ENCODE results near the gene CDC42.
"Not testable (repeated sequence)": the region's sequence is repeated elsewhere in the genome, so short reads cannot be mapped to it uniquely, and the experiment has no call there.

The CDC42 gene

DNA sequence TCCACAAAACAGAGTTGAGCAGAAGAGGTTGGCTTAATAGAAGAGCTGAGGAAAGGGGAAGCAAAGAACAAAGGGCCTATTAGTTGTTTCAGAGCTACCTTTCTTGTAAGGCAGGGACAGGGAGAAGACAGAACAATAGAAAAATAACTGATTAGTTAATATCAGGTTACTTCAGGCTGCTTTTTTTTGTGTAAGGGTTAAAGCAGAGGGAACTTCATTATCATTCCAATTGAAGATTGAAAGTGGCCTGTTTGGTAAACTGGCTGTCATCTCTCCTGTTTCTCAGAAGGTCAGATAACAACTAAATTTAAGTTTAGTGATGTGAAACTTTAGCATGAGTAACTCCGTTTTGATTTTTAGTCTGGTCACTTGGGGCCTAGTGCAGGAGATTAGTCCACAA is 22.3 kb downstream of the CDC42 start:
- TF ChIP-seq POLR2A (IDR thresholded peaks at IDR 0.05; ENCODE audit: low read length) (no peak), GATA1 (IDR thresholded peaks at IDR 0.05; ENCODE audit: low read depth, low read length) (no peak)

DNA sequence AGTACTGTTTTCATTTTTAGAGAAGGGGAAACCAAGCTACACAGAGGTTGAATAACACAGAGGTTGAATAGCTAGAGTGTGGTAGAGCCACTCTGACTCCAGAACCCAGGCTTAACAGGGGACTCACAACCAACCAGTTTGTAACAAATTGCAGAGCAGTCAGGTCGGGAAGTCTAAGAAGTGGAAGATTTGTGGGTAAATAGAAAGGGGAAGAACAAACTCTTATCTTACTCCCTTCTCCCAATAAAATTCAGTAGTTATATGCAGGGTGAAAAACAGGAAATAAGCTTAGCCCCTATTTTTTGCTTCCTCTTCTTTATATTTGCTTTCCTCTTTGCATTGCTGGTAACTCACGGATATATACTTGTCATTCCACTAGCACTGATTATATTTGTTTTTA is 23.2 kb downstream of the CDC42 start:
- no peak for DNase-seq
- TF ChIP-seq POLR2A (IDR thresholded peaks at IDR 0.05; ENCODE audit: low read length) (no peak), GATA1 (IDR thresholded peaks at IDR 0.05; ENCODE audit: low read depth, low read length) (no peak)

More for the DNA sequence above, 22.3 kb downstream of the CDC42 start:
- DNase-seq, result no peak

DNA sequence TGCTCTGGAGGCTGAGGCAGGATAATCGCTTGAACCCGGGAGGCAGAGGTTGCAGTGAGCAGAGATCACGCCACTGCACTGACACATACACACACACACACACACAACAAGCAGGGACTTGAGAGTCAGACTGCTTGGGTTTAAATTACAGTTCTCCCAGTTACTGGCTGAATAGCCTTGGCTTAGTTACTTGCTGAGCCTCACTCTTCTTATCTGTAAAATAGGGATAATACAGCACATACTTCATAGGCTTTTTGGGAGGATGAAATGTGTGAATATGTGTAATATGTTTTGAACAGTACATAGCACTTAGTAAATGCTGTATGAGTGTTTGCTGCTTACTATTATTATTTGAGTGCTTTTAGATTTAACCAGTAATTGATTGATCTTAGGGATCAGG is 23.8 kb downstream of the CDC42 start:
- DNase-seq, result no peak
- TF ChIP-seq POLR2A (IDR thresholded peaks at IDR 0.05; ENCODE audit: low read length), result no peak
- TF ChIP-seq GATA1 (IDR thresholded peaks at IDR 0.05; ENCODE audit: low read depth, low read length), result no peak

DNA sequence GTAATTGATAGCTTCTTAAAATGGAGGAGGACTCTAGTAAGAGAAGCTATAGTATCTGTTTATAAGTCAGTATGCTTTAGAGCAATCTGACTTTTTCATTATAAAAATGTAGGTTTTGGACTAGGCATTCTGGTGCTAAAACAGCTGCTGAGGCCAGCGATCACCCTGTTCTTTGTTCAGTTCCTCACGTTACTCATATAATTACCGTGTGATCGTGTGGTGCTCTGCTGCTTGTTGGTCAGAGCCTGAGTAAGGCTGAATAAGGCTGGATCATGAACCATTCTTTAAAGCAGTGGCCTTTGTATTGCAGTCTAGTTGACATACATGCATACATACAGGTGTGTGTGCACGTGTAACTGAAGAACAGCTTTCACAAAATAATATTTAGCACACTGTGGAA is 25.2 kb downstream of the CDC42 start:
- TF ChIP-seq GATA1 (IDR thresholded peaks at IDR 0.05; ENCODE audit: low read depth, low read length) (no peak), POLR2A (IDR thresholded peaks at IDR 0.05; ENCODE audit: low read length) (no peak)
- no peak for DNase-seq

DNA sequence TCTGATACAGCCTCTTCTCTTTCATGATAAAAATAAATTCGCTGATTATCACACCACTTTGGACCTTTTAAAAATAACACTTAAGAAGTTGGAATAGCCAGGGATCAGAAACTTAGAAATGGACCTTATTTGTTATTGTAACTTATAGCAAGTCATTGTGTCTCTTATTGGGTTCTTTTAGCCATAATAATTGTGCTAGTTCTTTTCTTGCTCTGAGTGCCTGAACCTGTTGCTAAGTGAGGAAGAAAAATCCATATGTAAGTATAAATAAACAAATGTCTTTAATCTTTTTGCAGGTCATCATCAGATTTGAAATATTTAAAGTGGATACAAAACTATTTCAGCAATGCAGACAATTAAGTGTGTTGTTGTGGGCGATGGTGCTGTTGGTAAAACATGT is 25.6 kb downstream of the CDC42 start:
- DNase-seq, result no peak
- TF ChIP-seq POLR2A (IDR thresholded peaks at IDR 0.05; ENCODE audit: low read length), result no peak

DNA sequence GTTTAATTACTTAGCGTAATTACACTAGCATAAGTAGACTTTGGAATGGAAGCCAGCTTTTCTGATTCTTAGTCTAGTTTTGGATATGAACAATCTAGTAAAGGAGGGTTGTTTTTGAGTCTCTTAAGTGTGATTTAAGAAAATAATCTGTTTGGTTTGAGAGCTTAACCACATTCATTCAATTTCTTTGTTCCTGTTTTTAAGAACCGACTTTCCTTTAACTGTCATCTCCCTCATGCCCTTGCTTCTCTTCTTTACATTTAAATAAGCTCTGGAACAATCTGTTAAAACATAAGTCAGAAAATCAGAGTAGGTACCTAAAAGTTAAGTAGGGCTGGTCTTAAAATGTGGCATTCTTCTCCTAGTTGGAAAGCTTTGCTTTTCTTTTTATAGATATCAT is 27.7 kb downstream of the CDC42 start:
- no peak for TF ChIP-seq POLR2A (IDR thresholded peaks at IDR 0.05; ENCODE audit: low read length)
- no peak for TF ChIP-seq GATA1 (IDR thresholded peaks at IDR 0.05; ENCODE audit: low read depth, low read length)
- no peak for DNase-seq

DNA sequence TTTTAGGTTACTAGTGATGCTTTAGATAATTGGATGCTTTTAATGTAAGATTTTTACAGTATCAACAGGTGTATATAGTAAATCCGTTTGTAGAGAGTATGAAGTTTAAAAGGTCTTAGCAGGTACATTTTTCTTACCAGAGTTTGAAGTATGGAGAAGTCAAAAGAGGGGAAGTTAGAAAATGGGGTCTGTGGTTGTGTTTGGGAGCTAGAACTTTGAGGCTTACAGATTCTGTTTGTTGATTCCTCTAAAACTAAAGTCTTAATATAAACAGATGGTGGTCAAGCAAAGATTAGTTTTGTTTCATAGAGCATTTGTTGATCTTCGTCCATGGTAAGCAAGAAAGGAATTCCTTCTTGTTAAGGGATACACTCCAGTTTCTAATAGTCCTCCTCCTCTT is 35.8 kb downstream of the CDC42 start:
- TF ChIP-seq POLR2A (IDR thresholded peaks at IDR 0.05; ENCODE audit: low read length) (no peak), GATA1 (IDR thresholded peaks at IDR 0.05; ENCODE audit: low read depth, low read length) (no peak)
- no peak for DNase-seq

DNA sequence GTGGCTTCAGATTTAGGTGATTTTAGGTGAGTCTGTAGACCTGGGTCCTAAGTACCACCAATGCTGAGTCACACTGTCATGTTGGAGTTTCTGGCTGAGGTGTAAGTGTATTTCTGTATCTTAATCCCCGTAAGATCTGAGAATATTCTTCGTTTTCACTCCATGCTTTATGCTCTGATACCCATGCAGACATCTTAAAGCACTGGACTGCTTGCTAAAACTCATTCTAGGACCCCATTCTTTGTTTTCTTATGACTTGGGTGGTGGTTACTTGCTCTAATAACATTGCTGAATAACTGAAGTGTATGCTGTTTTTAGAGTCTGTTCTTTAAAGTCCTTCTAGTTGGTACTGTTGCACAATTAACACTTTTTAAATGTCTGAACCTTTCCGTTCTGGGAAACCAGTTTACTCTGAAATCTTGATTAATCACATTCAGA is 36.6 kb downstream of the CDC42 start:
- DNase-seq, result peak in 1 of 2 experiments; percentile 32
- TF ChIP-seq POLR2A (IDR thresholded peaks at IDR 0.05; ENCODE audit: low read length) (no peak), GATA1 (IDR thresholded peaks at IDR 0.05; ENCODE audit: low read depth, low read length) (no peak)

DNA sequence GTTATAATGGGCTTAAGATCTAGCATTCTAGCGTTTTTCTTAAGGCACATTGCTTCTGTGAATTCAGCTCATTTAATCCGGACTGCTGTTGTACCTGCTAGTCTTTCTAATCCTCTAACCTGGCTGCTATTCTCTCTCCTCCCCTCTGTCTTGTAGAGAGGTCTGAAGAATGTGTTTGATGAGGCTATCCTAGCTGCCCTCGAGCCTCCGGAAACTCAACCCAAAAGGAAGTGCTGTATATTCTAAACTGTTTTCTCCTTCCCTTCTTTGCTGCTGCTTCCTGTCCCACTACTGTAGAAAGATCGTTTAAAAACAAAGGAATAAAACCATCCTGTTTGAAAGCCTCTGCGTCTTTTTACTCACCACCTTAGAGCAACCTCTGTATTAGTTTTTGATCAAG is 37.3 kb downstream of the CDC42 start:
- no peak for DNase-seq

DNA sequence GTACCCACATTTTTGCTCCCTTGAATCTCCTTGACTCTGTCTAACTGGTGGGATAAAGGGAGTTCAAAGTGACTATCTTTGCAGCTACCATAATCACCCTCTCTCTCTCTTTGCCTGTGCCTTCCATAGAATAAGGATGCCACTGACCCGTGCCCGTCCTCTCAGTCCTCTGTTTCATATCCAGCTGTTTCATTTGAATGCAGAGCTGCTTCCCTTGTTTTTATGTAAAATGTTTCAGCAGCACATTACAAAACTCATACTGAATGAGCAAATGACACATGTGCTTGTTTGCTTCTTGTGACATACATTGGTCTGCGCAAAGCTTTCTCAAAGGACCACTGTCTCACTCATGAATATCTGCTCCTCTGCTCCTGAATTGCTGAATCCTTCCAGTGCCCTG is 38.4 kb downstream of the CDC42 start:
- TF ChIP-seq GATA1 (IDR thresholded peaks at IDR 0.05; ENCODE audit: low read depth, low read length) (no peak), POLR2A (IDR thresholded peaks at IDR 0.05; ENCODE audit: low read length) (no peak)
- no peak for DNase-seq

More for the DNA sequence above, 37.3 kb downstream of the CDC42 start:
- TF ChIP-seq POLR2A (IDR thresholded peaks at IDR 0.05; ENCODE audit: low read length) (no peak), GATA1 (IDR thresholded peaks at IDR 0.05; ENCODE audit: low read depth, low read length) (no peak)

DNA sequence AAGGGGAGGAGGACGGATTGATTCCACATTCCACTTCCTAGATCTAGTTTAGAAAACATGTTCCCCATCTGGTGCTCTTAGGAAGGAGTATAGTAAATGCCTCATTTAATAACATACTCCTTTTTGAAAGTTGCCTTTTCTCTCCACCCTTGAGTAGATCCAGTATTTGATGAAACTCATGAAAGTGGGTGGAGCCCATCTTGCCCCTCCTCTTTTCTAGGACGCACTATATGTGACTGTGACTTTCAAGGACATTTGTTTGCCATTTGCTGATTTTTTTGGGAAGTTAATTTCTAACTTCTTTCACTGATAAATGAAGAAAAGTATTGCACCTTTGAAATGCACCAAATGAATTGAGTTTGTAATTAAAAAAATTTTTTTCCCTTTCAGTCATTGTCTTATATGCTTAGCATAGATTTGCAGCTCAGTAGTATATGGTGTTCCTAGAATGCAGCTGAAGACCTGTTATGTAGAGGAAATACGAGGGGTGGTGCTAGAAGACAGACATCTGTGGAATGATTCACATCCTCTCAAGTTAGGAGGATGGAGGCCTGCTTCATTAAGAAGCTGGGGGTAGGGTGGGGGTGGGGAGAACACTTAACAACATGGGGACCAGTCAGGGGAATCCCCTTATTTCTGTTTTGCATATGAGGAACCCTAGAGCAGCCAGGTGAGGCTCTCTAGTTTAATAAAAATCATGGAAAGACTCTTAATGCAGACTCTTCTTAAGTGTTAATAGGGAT is 39.7 kb downstream of the CDC42 start:
- not testable (repeated sequence) for DNase-seq

DNA sequence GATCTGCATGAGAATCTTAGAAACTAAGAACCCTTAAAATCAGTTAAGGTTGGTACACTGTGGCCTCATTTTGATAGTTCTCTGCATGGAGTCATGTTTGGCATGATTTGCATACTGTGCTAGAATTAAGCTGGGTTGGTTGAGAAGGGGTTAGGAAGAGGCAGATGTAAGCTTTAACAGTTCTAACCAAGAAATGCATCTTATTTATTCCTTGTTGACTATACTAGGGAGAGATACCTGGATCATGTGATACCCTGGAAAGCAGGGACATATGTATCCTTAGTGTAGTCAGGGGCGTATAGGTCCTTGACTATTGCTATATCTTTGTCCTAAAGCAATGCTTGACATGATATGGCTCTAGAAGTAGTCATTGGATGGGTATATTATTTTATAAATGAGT is 41.0 kb downstream of the CDC42 start:
- DNase-seq, result no peak
- TF ChIP-seq POLR2A (IDR thresholded peaks at IDR 0.05; ENCODE audit: low read length) (no peak), GATA1 (IDR thresholded peaks at IDR 0.05; ENCODE audit: low read depth, low read length) (no peak)

DNA sequence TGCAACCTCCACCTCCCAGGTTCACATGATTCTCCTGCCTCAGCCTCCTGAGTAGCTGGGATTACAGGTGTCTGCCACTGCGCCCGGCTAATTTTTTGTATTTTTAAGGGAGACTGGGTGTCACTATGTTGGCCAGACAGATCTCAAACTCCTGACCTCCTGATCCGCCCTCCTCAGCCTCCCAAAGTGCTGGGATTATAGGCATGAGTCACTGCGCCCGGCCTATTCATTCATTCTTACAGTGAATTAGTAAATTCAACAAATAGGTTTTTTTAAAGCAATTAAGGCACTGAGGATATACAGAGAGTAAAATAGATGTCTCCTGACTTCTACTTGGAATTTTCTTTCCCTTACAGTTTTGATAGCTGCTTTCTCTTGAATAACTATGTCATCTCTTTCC is 43.5 kb downstream of the CDC42 start:
- DNase-seq, result no peak
- TF ChIP-seq POLR2A (IDR thresholded peaks at IDR 0.05; ENCODE audit: low read length) (no peak), GATA1 (IDR thresholded peaks at IDR 0.05; ENCODE audit: low read depth, low read length) (no peak)

DNA sequence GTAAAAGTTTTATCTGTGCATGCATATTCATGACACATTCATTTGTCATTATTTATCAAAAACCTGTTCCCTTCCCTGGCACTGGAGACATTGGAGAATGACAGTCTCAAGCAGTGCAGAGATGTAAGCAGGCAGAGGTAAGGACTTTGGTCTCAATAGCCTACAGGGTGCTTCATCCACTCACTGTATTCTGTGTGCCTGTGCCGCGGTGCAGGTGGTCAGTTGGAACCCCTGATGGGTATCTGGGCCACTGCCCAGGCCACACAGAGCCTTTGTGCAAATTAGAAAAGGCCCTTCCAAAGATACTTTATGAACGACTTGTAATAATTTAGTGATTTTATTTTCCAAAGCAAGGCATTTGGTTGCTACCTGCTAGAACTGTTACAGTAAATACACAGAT is 44.0 kb downstream of the CDC42 start:
- no peak for DNase-seq
- TF ChIP-seq POLR2A (IDR thresholded peaks at IDR 0.05; ENCODE audit: low read length) (no peak), GATA1 (IDR thresholded peaks at IDR 0.05; ENCODE audit: low read depth, low read length) (no peak)

DNA sequence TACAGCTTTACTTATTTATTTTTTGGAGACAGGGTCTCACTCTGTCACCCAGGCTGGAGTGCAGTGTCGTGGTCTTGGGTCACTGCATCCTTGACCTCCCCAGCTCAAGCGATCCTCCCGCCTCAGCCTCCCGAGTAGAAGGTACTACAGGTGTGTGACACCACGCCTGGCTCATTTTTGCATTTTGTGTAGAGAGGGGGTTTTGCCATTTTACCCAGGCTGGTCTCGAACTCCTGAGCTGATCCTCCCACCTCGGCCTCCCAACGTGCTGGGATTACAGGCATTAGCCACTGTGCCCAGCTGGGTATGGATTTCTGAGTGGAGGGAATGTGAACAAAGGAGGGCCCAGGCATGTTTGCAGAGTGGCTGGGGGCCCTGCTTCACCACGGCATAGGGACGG is 46.2 kb downstream of the CDC42 start:
- no peak for TF ChIP-seq GATA1 (IDR thresholded peaks at IDR 0.05; ENCODE audit: low read depth, low read length)
- no peak for TF ChIP-seq POLR2A (IDR thresholded peaks at IDR 0.05; ENCODE audit: low read length)

DNA sequence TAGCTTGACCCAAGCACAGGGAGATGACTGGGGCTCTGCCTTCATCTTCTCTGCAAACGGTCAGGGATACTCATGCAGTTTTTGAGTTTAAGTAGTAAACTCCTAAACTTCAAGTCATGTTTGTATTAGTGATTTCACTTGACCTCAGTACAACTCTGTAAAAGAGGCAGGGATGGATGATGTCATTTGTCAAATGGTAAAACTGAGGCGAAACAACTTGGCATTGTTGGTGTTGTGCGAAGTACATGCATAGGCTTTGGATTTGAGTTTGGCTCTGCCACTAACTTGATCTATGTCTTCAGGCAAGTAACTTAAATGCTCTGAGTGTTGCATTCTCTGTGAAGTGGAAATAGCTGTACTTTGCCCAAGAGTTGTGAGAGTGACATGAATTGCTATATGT is 47.7 kb downstream of the CDC42 start:
- no peak for DNase-seq
- TF ChIP-seq POLR2A (IDR thresholded peaks at IDR 0.05; ENCODE audit: low read length) (no peak), GATA1 (IDR thresholded peaks at IDR 0.05; ENCODE audit: low read depth, low read length) (no peak)

More for the DNA sequence above, 46.2 kb downstream of the CDC42 start:
- DNase-seq, result no peak

All from erythroblast (primary cell).